Measurements from ENCODE around the gene SLC38A9.

DNA sequence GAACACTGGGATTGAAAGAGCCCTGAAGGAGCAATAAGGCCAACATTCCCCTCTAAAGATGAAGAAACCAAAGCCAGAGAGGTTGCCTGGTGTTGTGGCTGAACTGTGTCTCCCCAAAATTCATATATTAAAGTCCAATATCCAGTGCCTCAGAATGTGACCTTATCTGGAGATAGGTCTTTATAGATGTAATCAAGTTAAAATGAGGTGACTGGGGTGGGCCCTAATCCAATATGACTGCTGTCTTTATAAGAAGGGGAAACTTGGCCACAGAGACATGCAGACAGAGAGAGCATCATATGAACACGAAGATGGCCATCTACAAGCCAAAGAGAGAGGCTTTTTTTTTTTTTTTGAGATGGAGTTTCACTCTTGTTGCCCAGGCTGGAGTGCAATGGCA, 110.5 kb downstream of the SLC38A9 start:
- TF ChIP-seq, protein P1, sequence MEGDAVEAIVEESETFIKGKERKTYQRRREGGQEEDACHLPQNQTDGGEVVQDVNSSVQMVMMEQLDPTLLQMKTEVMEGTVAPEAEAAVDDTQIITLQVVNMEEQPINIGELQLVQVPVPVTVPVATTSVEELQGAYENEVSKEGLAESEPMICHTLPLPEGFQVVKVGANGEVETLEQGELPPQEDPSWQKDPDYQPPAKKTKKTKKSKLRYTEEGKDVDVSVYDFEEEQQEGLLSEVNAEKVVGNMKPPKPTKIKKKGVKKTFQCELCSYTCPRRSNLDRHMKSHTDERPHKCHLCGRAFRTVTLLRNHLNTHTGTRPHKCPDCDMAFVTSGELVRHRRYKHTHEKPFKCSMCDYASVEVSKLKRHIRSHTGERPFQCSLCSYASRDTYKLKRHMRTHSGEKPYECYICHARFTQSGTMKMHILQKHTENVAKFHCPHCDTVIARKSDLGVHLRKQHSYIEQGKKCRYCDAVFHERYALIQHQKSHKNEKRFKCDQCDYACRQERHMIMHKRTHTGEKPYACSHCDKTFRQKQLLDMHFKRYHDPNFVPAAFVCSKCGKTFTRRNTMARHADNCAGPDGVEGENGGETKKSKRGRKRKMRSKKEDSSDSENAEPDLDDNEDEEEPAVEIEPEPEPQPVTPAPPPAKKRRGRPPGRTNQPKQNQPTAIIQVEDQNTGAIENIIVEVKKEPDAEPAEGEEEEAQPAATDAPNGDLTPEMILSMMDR (IDR thresholded peaks at IDR 0.05): no peak
- no peak for TF ChIP-seq POLR2A (IDR thresholded peaks at IDR 0.05)

Data from lower leg skin (tissue), 3 donors.